HG02943 (cell line): ENCODE data around the gene GSG1L.

ENCODE experiments used
- ATAC-seq: cut with Tn5 transposase; IDR thresholded peaks from one replicate; pipeline ENCODE4 v1.9.1; 2021; ENCODE audit warnings: mild to moderate bottlenecking, low read depth, moderate library complexity; ENCODE audit not compliant: unreplicated experiment

The GSG1L gene

DNA sequence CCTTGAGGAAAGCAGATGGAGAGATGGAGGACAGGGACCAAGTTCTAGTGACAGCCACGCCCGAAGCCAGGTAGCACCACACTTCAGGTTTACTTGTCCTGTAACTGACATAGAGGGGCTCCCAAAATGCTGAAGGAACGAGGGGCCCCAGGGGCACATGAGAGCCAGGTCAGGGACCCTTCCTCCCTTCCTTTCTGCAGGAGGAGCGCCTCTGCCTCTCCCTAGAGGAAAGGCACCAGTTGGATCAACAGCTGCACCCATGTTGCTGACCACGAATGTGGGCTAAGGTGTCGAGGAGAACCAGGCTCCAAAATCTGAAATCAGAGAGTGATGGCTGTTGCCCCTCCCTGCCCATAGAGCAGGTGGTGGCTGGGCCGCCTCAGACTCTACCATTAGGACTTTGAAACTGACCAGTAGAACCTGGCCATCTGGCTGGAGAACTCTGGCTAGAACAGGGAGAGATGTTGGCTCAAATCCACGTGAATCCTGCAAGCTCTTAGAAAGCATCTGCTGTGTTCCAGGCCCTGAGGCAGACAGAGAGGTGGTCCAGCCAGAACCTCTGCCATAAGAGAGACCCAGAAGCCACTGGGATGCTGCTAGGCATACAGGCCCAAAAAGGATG is 294.8 kb downstream of the GSG1L start:
- ATAC-seq, result no peak

DNA sequence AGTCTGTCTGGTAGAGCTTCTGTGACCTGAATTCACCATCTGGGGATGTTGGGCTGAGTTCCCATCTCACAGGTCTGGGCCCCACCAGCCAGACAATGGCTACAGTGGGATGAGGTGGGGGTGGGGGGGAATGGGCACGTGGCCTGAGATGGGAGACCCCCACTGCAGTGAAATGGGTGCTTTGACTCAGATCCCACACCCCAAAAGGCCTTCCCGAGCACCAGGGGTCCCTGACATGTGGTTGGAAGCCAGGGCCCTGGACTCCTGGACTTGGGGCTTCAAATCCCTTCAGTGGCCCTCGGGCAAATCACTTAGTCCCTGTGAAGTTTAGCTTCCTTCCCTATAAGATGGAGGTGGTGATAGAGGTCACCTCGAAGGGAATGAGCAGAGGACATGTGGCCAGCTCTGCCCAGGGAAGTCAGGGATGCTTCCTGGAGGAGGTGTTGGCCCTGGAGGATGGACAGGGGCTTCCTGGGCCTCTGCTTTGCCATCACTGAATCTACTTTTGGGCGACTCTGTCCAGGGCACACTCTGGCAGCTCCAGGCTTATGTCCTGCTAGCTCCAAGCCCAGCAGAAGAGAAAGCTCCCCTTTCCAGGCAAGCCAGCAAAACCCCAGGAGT is 295.4 kb downstream of the GSG1L start:
- no peak for ATAC-seq

DNA sequence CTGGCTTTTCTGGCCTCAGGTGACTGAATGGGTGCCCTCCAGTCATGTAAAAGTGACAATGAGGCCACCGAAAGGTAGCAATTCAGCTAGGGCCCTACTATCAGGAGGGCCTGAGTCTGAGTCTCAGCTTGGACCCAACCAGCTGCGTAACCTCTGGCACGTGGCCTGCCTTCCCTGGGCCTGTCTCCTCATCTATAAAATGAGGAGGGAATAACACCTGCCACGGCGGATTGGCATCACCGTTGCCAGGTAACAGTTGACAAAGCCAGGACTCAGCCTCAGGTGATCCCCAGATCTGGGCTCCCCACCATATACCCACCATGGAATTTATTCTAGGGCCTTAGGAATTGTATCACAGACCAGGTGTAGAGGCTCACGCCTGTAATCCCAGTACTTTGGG is 296.4 kb downstream of the GSG1L start:
- ATAC-seq, result no peak

DNA sequence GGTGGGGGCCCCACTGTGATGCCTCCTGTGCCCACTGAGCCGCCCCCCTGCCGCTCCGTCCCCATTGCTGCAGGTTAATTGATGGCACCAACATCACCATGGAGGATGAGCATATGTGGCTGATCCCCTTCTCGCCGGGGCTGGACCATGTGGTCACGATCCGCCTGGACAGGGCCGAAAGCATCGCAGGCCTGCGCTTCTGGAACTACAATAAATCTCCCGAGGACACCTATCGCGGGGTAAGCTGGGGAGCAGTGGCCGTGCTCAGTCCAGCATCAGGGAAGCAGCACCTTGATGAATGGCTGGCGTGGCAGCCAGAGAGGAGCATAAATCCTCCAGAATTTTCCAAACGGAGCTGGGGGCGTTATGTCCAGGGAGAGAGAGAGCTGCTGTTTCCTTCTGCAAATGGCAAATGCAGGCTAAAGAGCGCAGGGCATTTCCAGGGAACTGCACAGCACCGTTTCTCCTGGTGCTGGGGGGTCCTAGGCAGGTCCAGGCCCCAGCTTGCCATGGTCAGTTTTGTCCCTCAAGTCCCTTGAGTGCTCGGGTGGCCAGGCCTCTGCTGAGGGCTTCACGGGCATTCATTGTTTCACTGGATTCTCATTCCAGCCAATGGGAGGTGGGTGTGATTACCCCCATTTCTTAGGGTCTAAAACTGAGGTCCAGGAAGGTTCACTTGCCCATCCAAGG is 297.1 kb downstream of the GSG1L start:
- ATAC-seq, result no peak

DNA sequence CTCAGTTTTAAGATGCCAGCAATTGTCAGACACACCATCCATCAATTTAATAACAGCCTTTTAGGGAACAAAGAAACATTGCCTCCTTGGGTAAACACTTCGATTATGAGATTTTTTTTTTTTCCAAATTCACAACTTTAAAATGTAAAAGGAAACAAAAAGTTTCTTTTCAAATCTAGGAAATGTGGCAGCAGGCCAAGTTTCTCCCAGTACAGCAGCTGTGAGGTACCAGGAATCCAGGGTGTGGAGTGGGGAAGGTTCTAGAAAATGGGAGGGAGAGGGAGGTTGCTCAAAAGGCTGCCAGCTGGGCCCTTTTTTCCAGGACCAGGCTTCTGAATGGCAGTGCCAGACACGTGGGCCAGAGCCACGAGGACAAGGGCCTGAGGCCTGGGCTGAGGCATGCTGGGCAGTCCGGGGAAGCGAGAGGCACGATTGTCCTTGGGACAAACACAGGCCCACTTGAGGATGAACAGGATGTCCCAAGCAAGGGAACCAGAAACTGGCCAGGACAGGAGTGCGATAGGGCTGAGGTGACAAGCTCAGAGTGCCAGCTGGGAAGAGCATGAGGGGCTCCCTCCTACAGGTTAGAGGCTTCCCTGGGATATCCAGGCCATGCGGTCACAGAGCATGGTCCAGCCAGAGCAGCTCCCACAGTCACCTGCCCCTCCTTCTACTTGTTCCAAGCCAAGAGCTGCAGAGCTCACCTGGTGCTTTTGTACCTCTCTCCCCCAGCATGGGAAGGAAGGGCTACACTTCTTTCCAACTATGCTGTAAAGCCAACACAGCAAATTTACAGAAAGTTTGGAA is 298.4 kb downstream of the GSG1L start:
- ATAC-seq, result no peak

DNA sequence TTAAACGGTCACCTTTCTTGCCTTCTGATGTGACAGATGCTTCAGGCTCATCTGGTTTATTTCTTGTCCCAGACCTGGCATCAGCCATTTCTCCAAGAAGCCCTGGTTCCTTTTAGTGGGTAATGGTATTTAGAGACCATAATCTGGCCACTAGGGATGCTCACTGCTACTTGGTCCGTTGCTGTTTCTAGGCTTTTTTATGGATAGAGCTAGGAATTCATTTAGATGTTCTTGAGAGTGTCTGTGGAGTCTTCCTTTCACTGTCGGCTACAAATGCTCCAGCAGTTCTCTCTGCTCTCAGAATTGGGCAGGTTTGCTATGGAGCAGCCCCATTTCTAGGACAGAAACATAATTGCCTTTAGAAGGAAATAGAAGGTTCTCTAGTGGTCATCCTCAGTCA is 299.1 kb downstream of the GSG1L start:
- no peak for ATAC-seq

DNA sequence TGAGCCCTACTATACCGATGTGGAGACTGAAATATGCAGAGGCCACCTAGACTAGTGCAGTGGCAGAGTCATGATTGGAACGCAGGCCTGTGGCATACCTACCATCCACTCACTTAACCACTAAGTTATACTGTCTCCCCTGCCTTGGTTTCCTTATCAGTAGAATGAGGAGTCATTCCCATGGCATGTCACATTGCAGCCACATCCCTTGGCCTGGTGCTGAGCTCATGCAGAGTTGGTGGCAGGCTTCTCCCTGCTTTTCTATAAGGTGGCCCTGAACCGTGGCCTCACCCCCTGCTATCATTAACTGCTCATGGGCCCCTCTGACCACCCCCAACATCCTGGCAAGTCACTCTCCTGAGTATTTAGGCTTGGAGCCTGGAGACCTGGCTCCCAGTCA is 301.1 kb downstream of the GSG1L start:
- no peak for ATAC-seq

DNA sequence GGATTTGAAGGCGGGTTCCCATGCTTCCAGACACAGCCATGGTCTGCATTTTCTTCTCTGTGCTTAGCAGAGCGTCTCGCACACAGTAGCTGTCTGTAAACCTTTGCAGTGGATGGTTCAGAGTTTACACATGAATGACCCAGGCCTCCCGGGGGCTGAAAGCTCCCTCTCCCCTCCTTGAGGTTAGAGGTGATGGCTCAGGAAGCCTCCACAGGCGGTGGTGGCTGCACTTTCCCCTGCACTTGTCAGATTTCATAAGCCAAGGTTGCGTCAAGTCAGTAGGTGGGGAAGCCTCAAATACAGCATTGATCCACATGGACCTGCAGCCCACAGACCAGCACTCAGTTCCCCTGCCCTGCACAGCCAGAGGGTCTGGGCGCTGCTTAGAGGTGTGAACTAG is 301.7 kb downstream of the GSG1L start:
- ATAC-seq, result no peak

DNA sequence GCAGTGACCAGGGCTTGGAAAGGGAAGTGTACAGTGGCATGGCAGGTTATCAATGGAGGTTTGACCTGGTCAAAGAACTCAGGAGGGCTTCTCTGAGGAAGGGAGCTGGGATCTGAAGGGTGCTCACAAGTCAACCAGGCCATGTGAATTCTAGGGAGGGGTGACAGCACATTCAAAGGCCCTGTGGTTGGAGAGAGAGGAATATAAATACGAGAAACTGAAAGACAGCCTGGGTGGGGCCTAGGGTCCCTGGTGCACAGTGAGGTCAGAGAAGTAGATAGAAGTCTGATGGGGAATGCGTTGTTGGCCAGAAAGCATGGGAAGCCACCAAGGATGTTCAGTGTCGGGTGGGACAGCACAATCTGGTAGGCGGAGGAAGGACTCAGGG is 302.7 kb downstream of the GSG1L start:
- no peak for ATAC-seq

DNA sequence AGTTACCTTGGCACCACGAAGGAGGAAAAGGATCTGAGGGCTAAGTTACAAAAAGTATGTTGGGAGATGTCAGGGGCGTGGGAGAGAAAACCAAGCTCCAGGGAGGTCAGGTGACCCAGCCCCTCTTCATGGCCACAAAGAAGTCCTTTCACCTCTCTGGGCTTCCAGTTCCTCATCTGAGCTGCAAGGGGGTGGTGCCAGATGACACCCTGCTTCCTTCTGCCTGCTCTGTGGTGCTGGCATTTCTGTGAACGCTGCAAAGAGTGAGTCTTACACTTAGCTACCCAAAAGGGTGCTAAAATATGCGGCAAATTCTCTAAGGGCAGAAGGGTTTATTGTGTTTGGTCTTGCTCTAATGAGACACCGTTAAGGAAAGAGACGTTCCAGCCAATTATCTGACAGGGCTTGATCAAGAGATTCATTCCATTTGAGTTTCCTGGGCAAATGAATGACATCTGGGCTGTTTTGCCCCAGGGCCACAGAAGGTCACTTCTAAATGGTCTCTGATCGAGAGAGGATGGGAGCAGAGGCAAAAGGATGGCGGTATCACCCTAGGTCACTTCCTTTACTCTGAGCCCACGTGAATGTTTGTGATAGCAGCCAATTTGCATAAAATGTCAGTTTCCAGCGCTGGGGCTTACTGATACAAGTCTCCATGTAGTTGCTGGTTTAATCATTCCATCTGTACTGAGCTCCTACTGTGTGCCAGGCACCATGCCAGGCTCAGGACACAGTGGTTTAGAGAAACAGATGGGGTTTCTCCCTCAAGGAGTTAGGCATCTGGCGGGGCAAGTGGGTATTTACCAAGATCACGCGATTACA is 303.3 kb downstream of the GSG1L start:
- ATAC-seq, result no peak

DNA sequence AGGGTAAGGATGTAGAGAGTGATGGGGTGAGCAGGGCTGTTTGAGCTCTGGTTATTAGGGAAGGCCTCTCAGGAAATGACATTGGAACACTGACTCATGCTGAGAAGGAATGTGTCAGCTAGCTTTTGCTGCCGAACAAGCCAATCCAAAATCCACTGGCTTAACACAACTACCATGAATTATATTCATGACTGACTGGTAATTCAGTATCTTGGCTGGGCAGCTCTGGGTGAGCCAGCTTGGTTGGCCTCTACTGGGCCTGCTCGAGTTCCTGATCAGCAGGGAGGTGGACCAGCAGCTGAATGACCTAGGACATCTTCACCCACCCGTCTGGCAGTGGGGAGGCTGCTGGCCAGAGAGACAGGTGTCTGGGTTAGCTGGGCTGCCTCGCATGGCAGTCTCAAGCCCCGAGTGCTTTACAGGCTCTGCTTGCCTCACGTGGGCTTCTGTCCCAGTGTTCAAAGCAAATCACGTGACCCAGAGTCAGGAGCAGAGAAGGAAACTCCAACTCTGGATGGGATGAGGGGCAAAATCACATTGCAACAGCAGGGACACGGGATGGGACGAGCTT is 304.1 kb downstream of the GSG1L start:
- no peak for ATAC-seq

DNA sequence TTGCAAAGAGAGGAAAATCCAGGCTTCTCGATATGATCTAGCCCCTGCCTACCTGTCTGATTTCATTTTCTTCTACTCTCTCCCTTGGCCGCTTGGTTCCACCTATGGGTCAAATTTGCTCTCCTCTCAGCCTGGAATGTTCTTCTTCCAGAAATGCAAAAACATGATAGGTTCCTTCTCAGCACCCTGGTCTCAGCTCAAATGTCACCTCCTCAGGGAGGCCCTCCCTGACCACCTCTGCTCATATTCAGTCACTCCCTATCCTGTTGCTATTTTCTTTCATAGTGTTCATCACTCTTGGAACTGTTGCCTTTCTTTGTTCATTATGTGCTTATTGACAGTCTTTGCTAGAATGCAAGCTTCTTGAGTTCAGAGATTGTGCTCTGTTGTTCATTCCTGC is 305.0 kb downstream of the GSG1L start:
- no peak for ATAC-seq

DNA sequence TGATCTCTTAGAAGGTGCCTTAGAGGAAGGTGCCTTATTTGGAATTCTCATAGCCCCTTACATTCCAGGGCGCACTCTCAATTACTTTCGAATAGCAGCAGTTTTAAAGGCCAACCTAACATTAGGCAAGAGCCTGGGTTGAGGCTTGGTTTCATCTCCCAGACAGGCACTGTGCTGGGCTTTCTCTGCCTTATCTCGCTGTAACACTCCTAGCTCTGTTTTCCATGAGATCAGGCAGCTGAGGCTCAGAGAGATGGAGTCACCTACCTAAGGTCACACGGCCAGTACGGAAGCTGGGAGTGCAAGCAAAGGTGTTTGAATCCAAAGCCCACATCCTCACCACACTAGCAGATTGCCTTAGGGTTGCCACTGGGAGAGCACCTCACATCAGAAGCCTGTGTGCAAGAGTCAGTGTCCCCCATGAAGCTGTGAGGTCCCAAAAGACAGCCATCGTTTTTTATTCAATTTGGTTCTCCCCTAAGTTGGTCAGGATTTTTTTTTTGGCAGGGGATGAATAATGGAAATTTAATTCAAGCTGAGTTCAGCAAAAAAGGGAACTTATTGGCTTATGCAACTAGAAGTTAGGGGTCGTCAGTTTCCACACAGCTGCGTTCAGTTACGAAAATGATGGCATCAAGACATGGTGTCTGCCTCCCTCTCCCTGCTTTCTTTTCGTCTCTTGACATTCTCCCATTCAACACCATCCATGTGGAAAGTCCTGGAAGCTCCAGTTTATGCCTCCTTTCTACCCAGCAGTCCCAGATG is 307.1 kb downstream of the GSG1L start:
- no peak for ATAC-seq

DNA sequence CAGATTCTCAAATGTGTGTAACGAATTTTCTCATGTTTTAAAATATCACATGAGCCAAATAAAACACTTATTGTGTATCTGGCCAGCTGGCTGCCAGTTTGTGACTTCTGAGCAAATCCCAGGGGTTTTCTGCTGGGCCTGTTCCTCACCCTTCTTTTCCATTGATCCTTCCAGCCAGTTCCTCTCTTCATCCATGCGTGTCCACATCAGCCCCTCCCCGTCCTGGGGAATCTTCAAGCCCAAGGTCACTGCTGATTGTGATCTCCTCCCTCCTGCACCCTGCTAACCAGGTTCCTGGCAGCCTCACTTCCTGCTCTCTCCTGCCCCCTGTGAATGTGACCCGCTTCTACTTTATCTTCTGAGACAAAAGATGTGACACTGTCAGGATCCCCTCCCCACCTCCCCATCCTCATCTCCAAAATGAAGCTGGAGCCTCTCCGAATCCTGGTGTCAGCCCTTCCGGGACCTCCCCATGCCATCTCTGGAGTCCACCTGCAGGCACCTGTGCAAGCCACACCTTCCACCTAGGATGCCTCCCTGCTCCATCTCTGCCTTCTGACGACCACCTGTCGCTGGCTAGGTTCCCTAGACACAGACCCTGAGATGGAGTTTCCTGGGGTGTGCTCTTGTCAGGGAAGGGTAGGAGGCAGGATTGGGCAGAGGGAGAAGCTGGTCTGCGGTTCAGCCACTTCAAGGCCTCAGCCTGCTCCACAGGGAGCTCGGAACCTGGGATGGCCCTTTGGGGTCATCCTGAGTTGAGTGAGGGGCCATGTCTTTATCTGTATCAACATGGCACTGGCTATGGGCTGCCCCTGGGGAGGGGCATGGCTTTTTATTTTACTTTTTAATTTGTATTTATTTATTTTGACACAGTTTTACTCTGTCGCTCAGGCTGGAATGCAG is 308.5 kb downstream of the GSG1L start:
- ATAC-seq, result no peak

DNA sequence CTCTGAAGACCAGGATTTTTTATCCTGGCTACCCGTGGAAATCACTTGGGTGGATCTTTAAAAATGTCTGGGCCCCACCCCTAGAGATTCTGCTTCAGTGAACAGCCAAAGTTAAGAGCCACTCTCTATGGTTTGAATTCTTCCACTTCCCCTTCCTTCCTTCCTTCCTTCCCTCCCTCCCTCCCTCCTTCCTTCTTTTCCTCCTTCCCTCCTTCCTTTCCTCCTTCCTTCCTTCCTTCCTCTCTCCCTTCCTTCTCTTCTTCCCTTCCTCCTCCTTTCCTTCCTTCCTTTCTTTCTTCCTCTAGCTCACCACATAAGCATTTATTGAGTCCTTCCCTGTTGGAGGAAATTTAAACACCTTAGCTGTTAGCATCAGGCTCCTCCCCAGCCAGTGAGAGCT is 310.0 kb downstream of the GSG1L start:
- ATAC-seq, result no peak

DNA sequence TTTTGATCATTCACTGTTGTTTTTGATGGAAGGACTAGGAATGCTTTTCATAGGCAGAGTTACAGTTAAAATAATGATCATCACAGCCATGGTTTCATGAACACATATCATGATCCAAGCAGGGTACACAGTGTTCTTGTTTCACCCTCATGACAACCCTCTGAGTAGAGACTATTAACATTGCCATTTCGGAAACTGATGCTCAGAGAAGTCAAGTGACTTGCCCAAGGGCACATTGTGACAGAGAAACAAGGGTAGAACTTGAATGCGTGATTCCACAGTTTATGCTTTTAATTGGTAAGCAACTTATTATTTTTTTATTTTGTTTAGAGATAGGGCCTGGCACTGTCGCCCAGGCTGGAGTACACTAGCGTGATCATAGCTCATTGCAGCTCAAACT is 311.3 kb downstream of the GSG1L start:
- no peak for ATAC-seq

DNA sequence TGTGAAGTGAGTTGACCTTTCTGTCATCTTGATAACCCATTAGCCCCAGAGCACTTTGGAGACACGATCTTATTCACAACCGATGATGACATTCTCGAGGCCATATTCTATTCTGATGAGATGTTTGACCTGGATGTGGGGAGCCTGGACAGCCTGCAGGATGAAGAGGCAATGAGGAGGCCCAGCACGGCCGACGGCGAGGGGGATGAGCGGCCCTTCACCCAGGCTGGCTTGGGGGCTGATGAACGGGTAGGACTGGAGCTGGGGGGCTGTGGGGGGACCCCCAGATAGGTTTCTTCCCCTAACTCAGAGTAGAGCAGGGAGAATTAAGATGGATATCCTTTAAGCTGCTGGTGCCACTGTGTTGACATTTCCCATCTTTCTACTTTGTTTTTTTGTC is 311.8 kb downstream of the GSG1L start:
- ATAC-seq, result no peak

DNA sequence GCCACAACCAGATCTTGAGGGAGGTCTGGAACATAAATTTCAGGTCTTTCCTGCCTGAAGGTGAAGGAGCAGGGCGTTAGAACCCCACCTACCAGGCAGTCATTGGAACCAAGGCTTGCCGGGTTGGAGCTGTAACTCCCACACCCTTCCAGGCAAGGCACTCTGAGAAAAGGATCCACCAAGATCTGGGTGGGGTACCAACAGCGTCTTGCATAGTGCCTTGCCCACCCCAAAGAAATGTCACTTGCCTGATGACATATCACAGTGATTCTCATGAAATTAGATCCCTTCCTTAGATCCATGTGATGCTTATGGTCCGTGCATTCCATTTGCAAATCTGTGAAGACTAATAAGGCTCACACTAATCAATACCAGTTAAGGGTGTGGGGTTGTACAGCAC is 312.3 kb downstream of the GSG1L start:
- ATAC-seq, result no peak
